KMS-11 (cell line): Measurements from ENCODE around the gene RIN3.
"Not testable (repeated sequence)": the region's sequence is repeated elsewhere in the genome, so short reads cannot be mapped to it uniquely, and the experiment has no call there.

Experiments used
- H2AFZ ChIP-seq: fragments of 200-600 bp; sonication (generic); 2 replicates; pipeline ENCODE4 v1.6.1; 2016; ENCODE audit warnings: antibody characterized with exemption, mixed run types, low read depth
- H3K27ac ChIP-seq: fragments of 200-600 bp; sonication (generic); 2 replicates; pipeline ENCODE4 v1.6.1; 2016; ENCODE audit warnings: mild to moderate bottlenecking, mixed run types
- H3K27me3 ChIP-seq: fragments of 200-600 bp; sonication (generic); 2 replicates; pipeline ENCODE4 v1.6.1; 2017; ENCODE audit warnings: mild to moderate bottlenecking, low read depth, mixed run types, moderate library complexity; ENCODE audit not compliant: insufficient read depth
- H3K36me3 ChIP-seq: fragments of 200-600 bp; sonication (generic); 2 replicates; pipeline ENCODE4 v1.6.1; 2017; ENCODE audit warnings: mild to moderate bottlenecking, mixed run types; ENCODE audit not compliant: insufficient read depth
- H3K4me1 ChIP-seq: fragments of 200-600 bp; sonication (generic); 2 replicates; pipeline ENCODE4 v1.6.1; 2016; ENCODE audit warnings: mild to moderate bottlenecking, low read depth, mixed run types; ENCODE audit not compliant: poor library complexity, severe bottlenecking
- H3K4me2 ChIP-seq: fragments of 200-600 bp; sonication (generic); 2 replicates; pipeline ENCODE4 v1.7.0; 2016; ENCODE audit warnings: mild to moderate bottlenecking, mixed run types
- H3K4me3 ChIP-seq: fragments of 200-600 bp; sonication (generic); IDR thresholded peaks from 2 replicates; pipeline ENCODE4 v1.6.1; 2017; ENCODE audit warnings: low read depth, low read length, mixed read lengths; ENCODE audit not compliant: insufficient read depth
- H3K79me2 ChIP-seq: fragments of 200-600 bp; sonication (generic); 2 replicates; pipeline ENCODE4 v1.6.1; 2016; ENCODE audit warnings: low read depth, mixed run types; ENCODE audit not compliant: insufficient read depth
- H3K9ac ChIP-seq: fragments of 200-600 bp; sonication (generic); 2 replicates; pipeline ENCODE4 v1.6.1; 2016; ENCODE audit warnings: mild to moderate bottlenecking, mixed run types
- H4K20me1 ChIP-seq: fragments of 200-600 bp; sonication (generic); 2 replicates; pipeline ENCODE4 v1.6.1; 2016; ENCODE audit warnings: mild to moderate bottlenecking, mixed run types; ENCODE audit not compliant: insufficient read depth
- TF ChIP-seq, protein P1 (sequence below): fragments of 200-600 bp; sonication (generic); conservative IDR thresholded peaks from 2 replicates; pipeline ENCODE4 v1.6.1; 2017; ENCODE audit warnings: low read depth, mild to moderate bottlenecking, antibody characterized with exemption, low read length, moderate library complexity, mixed read lengths

The RIN3 gene

DNA sequence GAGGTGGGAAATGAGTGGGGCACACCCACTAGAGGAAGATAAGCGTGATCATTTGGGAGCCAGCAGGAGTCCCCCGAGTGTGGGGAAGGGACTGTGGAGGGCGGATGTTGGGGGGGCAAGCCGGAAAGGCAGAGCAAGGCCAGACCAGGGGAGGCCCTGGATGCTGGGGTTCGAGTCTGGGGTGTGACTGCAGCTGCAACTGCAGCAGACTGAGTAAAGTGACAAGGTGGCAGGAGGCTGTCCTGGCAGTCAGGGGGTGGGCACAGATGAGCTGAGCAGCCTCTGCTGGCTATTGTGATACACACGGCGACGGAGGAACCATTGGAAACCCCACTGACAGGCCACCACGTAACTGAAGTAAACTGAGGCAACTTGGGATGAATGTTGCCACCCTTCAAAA lies 124.7 kb downstream of the RIN3 start:
- Histone ChIP-seq H3K36me3 (no peaks in the 10 kb centered on the region), H3K4me3 (no peak overlapping the region), H3K4me1 (peaks cover 29% of the 10 kb centered on the region), H4K20me1 (no peaks in the 10 kb centered on the region), H2AFZ (no peak overlapping the region), H3K27me3 (no peaks in the 10 kb centered on the region), H3K4me2 (no peak overlapping the region), H3K79me2 (no peaks in the 10 kb centered on the region), H3K27ac (no peak overlapping the region), H3K9ac (no peak overlapping the region)
- TF ChIP-seq, protein P1, sequence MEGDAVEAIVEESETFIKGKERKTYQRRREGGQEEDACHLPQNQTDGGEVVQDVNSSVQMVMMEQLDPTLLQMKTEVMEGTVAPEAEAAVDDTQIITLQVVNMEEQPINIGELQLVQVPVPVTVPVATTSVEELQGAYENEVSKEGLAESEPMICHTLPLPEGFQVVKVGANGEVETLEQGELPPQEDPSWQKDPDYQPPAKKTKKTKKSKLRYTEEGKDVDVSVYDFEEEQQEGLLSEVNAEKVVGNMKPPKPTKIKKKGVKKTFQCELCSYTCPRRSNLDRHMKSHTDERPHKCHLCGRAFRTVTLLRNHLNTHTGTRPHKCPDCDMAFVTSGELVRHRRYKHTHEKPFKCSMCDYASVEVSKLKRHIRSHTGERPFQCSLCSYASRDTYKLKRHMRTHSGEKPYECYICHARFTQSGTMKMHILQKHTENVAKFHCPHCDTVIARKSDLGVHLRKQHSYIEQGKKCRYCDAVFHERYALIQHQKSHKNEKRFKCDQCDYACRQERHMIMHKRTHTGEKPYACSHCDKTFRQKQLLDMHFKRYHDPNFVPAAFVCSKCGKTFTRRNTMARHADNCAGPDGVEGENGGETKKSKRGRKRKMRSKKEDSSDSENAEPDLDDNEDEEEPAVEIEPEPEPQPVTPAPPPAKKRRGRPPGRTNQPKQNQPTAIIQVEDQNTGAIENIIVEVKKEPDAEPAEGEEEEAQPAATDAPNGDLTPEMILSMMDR: no peak

DNA sequence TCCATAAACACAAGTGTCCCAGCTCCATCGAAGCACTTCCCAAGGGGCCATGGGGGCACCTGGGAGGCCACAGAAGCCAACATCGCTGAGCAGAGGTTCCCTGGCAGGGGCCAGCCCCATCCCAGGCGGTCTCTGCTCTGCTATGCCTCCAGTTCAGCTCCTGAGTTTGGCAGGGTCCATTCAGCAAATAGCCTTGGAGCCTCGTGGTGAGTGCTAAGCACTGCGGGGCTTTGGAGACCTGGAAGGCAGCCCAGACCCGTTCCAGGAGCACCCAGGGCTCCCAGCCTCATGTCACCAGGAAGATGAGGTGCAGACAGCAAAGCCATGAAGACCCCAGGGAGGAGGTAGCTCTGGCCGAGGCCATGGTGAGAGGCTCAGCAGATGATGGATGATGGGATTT lies 125.3 kb downstream of the RIN3 start:
- no peak overlapping the region for H3K27ac ChIP-seq
- no peaks in the 10 kb centered on the region for H4K20me1 ChIP-seq
- no peak overlapping the region for H3K4me3 ChIP-seq
- TF ChIP-seq, protein P1: no peak
- H3K79me2 ChIP-seq: no peaks in the 10 kb centered on the region
- no peak overlapping the region for H3K9ac ChIP-seq
- H3K27me3 ChIP-seq: no peaks in the 10 kb centered on the region
- H3K4me1 ChIP-seq: peaks cover 22% of the 10 kb centered on the region
- H3K4me2 ChIP-seq: no peak overlapping the region
- H2AFZ ChIP-seq: no peak overlapping the region
- H3K36me3 ChIP-seq: no peaks in the 10 kb centered on the region

DNA sequence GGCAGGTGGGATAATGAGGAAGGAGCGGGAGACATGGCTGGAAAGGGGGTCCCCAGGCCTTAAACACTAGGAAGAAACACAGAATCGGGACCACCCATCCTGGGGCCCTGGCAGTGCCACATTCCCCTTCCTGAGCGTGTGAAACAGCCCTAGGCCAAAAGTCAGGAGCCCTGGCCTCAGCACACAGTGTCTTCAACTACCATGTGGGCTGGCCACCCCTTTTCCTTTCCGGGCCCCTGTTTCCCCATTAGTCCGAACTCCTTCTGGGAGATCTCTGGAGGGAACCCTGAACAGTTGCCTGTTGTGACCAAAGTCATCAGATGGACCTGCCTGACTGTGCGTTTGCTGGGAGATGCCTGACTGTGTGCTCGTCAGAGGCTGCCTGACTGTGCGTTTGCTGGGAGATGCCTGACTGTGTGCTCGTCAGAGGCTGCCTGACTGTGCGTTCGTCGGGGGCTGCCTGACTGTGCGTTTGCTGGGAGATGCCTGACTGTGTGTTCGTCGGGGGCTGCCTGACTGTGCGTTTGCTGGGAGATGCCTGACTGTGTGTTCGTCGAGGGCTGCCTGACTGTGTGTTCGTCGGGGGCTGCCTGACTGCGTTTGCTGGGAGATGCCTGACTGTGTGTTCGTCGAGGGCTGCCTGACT lies 126.0 kb downstream of the RIN3 start:
- H3K36me3 ChIP-seq, H2AFZ ChIP-seq, H3K4me2 ChIP-seq, H3K27ac ChIP-seq, H3K9ac ChIP-seq, H3K79me2 ChIP-seq, H3K4me3 ChIP-seq, H3K27me3 ChIP-seq, H4K20me1 ChIP-seq: not testable (repeated sequence)
- peaks cover 15% of the 10 kb centered on the region for H3K4me1 ChIP-seq

DNA sequence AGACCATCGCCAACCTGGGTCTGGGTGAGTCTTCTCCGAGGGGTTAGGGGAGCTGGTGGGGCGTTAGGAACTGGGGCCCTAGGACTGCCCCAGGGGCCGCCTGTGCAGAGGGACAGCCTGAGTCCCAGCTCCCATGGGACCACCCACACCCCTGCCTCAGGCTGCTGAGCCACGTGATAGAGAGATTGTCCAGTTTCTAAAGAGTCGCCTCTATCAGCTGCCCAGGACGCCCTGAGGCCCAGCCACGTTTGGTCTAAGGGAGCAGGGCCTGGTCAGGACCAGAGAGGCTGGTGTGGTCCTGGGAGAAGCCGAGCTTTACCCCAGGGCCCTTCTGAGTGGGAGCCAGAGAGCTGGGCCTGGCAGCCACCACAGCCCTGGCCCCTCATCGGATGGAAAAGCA lies 127.7 kb downstream of the RIN3 start:
- Histone ChIP-seq H3K9ac (no peak overlapping the region), H4K20me1 (no peaks in the 10 kb centered on the region), H3K4me2 (no peak overlapping the region), H3K27ac (no peak overlapping the region), H3K4me3 (no peak overlapping the region), H3K36me3 (no peaks in the 10 kb centered on the region), H2AFZ (no peak overlapping the region), H3K4me1 (peaks cover 3% of the 10 kb centered on the region), H3K79me2 (no peaks in the 10 kb centered on the region), H3K27me3 (no peaks in the 10 kb centered on the region)
- TF ChIP-seq, protein P1: no peak

DNA sequence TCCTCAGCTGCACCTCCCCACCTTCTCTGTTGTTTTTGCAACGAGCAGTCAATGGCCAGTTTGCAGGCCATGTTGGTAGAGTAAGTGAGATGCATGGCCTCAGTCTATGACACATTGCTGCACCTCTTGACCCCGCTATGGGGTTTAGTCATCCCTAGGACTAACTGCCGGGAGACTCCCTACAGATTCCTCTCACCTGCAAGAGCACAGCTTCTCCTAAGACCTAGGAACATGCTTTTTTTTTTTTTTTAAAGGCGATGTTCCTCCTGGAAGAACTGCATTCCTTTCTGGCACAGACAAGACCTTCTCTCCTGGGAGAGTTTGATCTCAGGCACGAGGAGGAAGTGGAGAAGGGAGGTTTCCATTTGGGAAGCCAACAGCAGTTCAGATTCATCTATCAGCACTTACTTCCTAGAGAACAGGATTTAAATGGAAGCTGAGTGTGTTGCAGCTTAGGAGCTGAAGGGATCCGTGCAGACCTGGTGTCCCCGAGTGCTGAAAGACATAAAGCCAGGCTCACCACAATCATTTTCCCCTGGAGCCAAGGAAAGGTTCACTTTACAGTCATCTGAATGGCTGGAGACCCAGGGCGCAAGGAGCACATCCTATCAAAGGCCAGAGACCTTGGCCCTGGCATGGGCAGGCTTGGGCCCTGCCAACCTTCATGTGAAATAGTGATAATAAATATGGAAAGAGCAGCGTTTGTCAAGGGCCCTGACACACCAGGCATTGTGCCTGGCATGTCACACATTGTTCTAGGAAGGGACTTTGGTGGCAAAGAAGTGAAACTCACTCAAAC lies 130.8 kb downstream of the RIN3 start:
- Histone ChIP-seq H2AFZ (no peak overlapping the region), H4K20me1 (no peaks in the 10 kb centered on the region), H3K9ac (no peak overlapping the region), H3K79me2 (no peaks in the 10 kb centered on the region), H3K4me1 (peaks cover 9% of the 10 kb centered on the region), H3K27me3 (no peaks in the 10 kb centered on the region), H3K36me3 (no peaks in the 10 kb centered on the region), H3K4me3 (no peak overlapping the region), H3K27ac (no peak overlapping the region), H3K4me2 (no peak overlapping the region)
- TF ChIP-seq, protein P1: no peak
